Progenitor cell of endocrine pancreas (in vitro differentiated cells): ENCODE data around the gene RTN4. TPM values are rescaled to one million over a fixed set of nuclear protein-coding genes. Genes with fewer than 3 reads are reported as not detected.

Experiments
- DNase-seq: peaks from one replicate; pipeline ENCODE4 v3.0.0; 2021; ENCODE audit warnings: low spot score; ENCODE audit not compliant: unreplicated experiment
- H3K27ac Mint-ChIP-seq: 2 replicates; pipeline ENCODE4 v1.8.0; 2021; ENCODE audit warnings: mild to moderate bottlenecking, moderate library complexity, mixed read lengths
- H3K27me3 Mint-ChIP-seq: 2 replicates; pipeline ENCODE4 v1.8.0; 2021; ENCODE audit warnings: mixed read lengths
- H3K36me3 Mint-ChIP-seq: 2 replicates; pipeline ENCODE4 v1.8.0; 2022; ENCODE audit warnings: mixed read lengths; ENCODE audit not compliant: insufficient read depth
- H3K4me1 Mint-ChIP-seq: 2 replicates; pipeline ENCODE4 v1.8.0; 2021; ENCODE audit warnings: low read depth, mixed read lengths
- H3K4me3 Mint-ChIP-seq: 2 replicates; pipeline ENCODE4 v1.8.0; 2021; ENCODE audit warnings: low read depth, mild to moderate bottlenecking, moderate library complexity, mixed read lengths
- H3K9me3 Mint-ChIP-seq: 2 replicates; pipeline ENCODE4 v1.8.0; 2021; ENCODE audit warnings: low read depth, mixed read lengths
- total RNA-seq: library from RNA; stranded (reverse); gene quantifications from 2 replicates; pipeline ENCODE4 v1.2.1, GENCODE V29; 2021
- TF ChIP-seq, protein P1 (sequence below): fragments of 200-600 bp; sonication (generic); IDR thresholded peaks from one replicate; pipeline ENCODE4 v1.5.0; 2021; ENCODE audit warnings: antibody characterized with exemption, mild to moderate bottlenecking; ENCODE audit not compliant: unreplicated experiment

The RTN4 gene
- total RNA-seq, 1 donor from 2014 or later: 246 TPM

DNA sequence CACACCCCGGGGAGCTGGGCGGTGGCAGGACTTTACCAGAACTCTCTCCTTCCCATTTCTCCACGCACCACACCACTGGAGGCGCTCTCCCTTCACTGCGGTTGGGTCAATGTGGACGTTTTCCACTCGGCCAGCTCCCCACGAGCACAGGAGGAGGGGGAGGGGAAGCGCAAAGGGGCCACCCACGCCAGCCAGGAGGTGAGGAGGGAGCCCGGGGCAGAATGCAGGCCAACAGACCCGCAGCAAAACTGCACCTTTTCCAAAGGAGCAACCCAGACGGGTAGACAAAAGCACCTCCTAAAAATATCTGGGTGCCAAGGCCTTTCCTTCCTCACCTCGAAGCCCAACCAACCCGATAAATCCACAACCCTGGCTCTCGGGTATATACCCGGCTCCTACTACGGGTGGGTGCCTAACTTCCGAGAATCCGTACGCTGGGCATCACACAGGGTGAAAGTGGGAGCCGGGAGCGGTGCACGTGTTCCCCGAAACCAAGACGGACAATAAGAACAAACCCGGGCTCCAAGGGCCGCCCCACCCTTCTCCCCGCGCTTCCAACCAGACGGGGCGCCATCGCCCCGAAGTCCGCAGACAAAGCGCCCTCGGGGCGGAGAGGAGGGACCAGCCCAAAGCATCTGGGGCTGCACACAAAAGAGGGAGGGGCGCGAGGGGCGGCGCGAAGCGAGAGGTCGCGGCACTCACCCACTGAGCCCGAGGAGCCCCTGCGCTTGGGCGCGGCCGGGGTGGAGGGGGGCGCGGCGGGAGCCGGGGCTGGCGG is 1.0 kb downstream of the RTN4 start:
- Mint-ChIP-seq H3K4me1 (peaks cover 44% of the 10 kb centered on the region), H3K27ac (peak overlapping the region; percentile 99), H3K9me3 (no peaks in the 10 kb centered on the region), H3K4me3 (peak overlapping the region; percentile 99), H3K27me3 (no peaks in the 10 kb centered on the region), H3K36me3 (no peaks in the 10 kb centered on the region)
- TF ChIP-seq, protein P1, sequence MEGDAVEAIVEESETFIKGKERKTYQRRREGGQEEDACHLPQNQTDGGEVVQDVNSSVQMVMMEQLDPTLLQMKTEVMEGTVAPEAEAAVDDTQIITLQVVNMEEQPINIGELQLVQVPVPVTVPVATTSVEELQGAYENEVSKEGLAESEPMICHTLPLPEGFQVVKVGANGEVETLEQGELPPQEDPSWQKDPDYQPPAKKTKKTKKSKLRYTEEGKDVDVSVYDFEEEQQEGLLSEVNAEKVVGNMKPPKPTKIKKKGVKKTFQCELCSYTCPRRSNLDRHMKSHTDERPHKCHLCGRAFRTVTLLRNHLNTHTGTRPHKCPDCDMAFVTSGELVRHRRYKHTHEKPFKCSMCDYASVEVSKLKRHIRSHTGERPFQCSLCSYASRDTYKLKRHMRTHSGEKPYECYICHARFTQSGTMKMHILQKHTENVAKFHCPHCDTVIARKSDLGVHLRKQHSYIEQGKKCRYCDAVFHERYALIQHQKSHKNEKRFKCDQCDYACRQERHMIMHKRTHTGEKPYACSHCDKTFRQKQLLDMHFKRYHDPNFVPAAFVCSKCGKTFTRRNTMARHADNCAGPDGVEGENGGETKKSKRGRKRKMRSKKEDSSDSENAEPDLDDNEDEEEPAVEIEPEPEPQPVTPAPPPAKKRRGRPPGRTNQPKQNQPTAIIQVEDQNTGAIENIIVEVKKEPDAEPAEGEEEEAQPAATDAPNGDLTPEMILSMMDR: peak; percentile 54
- peak; percentile 72 for DNase-seq

- H3K9me3 Mint-ChIP-seq: no peaks in the 10 kb centered on the region
- TF ChIP-seq, protein P1: no peak
- DNase-seq: no peak
- no peaks in the 10 kb centered on the region for H3K27me3 Mint-ChIP-seq
- H3K36me3 Mint-ChIP-seq: no peaks in the 10 kb centered on the region
- H3K4me1 Mint-ChIP-seq: peaks cover 44% of the 10 kb centered on the region
- H3K4me3 Mint-ChIP-seq: peak overlapping the region; percentile 99
- peak overlapping the region; percentile 99 for H3K27ac Mint-ChIP-seq
These were observed 1.7 kb downstream of the RTN4 start for GRCh38 chr2:55048508-55049042.

- peak overlapping the region; percentile 95 for H3K27ac Mint-ChIP-seq
- DNase-seq: no peak
- no peaks in the 10 kb centered on the region for H3K9me3 Mint-ChIP-seq
- TF ChIP-seq, protein P1: no peak
- H3K27me3 Mint-ChIP-seq: no peaks in the 10 kb centered on the region
- peaks cover 47% of the 10 kb centered on the region for H3K4me1 Mint-ChIP-seq
- H3K36me3 Mint-ChIP-seq: no peaks in the 10 kb centered on the region
- peak overlapping the region; percentile 77 for H3K4me3 Mint-ChIP-seq
These were observed 2.5 kb downstream of the RTN4 start for GRCh38 chr2:55047677-55048299.

DNA sequence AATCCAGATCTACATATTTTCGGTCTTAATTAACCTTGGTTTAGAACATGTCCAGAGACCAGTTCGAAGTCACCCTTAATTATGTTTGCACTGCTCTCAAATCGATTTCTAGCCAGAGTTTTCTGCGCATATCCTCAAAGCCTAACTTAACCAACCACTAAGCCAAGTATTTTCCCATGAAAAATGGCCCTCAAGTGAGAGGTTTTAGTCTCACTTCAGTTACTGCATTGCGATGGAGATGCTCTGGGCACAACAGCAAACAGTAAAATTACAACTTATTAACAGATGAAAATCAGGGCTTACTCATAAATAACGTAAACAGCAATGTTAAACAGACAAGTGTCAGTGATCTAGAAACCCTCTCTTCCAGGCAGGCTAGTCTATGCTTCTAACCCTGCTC is 4.5 kb downstream of the RTN4 start:
- peak overlapping the region; percentile 73 for H3K27ac Mint-ChIP-seq

GRCh38 chr2:55043841-55044240 is 6.4 kb downstream of the RTN4 start:
- H3K27ac Mint-ChIP-seq: no peak overlapping the region
- no peak for DNase-seq
- TF ChIP-seq, protein P1: no peak
- no peaks in the 10 kb centered on the region for H3K27me3 Mint-ChIP-seq
- H3K9me3 Mint-ChIP-seq: peaks cover 4% of the 10 kb centered on the region
- H3K4me3 Mint-ChIP-seq: no peak overlapping the region
- H3K4me1 Mint-ChIP-seq: peaks cover 41% of the 10 kb centered on the region
- H3K36me3 Mint-ChIP-seq: peaks cover 5% of the 10 kb centered on the region

More for the DNA sequence above, 4.5 kb downstream of the RTN4 start:
- TF ChIP-seq, protein P1: no peak
- Mint-ChIP-seq H3K4me3 (peak overlapping the region; percentile 16), H3K36me3 (no peaks in the 10 kb centered on the region), H3K9me3 (no peaks in the 10 kb centered on the region), H3K27me3 (no peaks in the 10 kb centered on the region), H3K4me1 (peaks cover 39% of the 10 kb centered on the region)
- no peak for DNase-seq
